NB4 (cell line): Measurements from ENCODE around the gene CBR1.
A peak's percentile ranks its signal among the peaks of the same experiment; 100 is the strongest.

Experiments used
- DNase-seq: peaks from one replicate; pipeline ENCODE4 v3.0.0; 2010; ENCODE audit warnings: low read depth
- H3K4me3 ChIP-seq: one replicate; pipeline ENCODE4 v1.5.1; 2011; ENCODE audit warnings: mild to moderate bottlenecking, low read depth, low read length, moderate library complexity
- MYC ChIP-seq: IDR thresholded peaks from 2 replicates; pipeline ENCODE4 v1.6.1; 2011; ENCODE audit warnings: low read depth, low read length
- POLR2A ChIP-seq: IDR thresholded peaks from 2 replicates; pipeline ENCODE4 v1.6.1; 2011; ENCODE audit warnings: mild to moderate bottlenecking; ENCODE audit not compliant: insufficient read length; ENCODE audit errors: extremely low read depth
- TF ChIP-seq, protein P1 (sequence below): IDR thresholded peaks from 2 replicates; pipeline ENCODE4 v1.6.1; 2011; ENCODE audit warnings: low read depth, low read length
- TF ChIP-seq, protein P2 (sequence below): IDR thresholded peaks from one replicate; pipeline ENCODE4 v1.5.1; 2012; ENCODE audit warnings: low read depth, low read length

CBR1 gene

DNA sequence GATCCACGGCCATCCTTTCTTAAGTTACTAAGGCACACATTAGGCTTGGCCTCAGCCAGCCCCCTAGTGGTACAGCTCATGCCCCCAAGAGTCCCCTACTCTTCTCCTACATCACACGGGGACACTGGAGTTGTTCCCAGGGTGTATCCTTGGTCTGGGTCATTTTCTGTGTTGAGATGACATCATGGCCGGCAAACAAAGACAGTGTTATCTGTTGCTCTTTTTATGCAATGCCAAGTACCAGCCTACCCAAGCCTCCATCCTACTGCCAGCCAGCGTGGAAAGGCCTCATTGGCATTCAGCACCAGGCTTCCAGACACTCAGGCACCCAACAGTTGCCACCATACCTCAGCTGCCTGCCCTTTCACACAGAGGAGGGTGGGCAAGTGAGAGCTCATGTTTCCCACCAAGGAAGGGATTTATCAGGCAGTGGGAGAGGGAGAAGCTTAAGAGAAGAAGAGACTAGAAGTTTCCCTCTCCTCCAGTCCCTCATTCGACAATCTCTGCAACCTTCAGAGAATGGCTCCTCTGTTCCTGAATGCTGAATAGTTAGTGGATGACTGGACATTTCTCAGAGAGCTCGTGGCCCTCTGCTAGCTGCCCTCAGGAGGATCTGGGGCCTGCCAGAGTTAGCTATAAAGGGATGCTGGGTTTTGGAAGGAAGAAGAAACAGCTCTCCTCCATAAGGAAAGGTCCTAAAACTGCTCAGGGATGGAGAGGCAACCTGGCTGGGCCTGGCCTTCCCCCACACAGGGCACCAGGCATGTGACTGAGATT, 17.7 kb downstream of the CBR1 start:
- H3K4me3 ChIP-seq, result no peak overlapping the region
- no peak for DNase-seq
- TF ChIP-seq, protein P1, sequence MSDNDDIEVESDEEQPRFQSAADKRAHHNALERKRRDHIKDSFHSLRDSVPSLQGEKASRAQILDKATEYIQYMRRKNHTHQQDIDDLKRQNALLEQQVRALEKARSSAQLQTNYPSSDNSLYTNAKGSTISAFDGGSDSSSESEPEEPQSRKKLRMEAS, result no peak
- TF ChIP-seq, protein P2, sequence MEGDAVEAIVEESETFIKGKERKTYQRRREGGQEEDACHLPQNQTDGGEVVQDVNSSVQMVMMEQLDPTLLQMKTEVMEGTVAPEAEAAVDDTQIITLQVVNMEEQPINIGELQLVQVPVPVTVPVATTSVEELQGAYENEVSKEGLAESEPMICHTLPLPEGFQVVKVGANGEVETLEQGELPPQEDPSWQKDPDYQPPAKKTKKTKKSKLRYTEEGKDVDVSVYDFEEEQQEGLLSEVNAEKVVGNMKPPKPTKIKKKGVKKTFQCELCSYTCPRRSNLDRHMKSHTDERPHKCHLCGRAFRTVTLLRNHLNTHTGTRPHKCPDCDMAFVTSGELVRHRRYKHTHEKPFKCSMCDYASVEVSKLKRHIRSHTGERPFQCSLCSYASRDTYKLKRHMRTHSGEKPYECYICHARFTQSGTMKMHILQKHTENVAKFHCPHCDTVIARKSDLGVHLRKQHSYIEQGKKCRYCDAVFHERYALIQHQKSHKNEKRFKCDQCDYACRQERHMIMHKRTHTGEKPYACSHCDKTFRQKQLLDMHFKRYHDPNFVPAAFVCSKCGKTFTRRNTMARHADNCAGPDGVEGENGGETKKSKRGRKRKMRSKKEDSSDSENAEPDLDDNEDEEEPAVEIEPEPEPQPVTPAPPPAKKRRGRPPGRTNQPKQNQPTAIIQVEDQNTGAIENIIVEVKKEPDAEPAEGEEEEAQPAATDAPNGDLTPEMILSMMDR, result peak; percentile 6
- no peak for TF ChIP-seq POLR2A

DNA sequence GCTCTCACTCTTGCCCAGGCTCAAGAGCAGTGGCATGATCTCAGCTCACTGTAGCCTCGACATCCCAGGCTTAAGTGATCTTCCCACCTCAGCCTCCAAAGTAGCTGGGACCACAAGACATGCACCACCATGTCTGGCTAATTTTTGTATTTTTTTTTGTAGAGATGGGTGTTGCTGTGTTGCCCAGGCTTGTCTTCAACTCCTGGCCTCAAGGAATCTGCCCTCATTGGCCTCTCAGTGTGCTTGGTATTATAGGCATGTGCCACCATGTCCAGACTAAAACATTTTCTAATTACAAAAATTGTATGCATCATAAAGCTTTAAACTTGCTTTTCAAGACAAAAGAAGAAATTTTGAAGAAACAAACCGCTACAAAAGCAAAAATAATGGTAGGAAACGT, 20.1 kb downstream of the CBR1 start:
- no peak for DNase-seq
- TF ChIP-seq POLR2A (no peak), MYC (no peak)
- TF ChIP-seq, protein P1, result no peak
- TF ChIP-seq, protein P2, result no peak
- no peak overlapping the region for H3K4me3 ChIP-seq

DNA sequence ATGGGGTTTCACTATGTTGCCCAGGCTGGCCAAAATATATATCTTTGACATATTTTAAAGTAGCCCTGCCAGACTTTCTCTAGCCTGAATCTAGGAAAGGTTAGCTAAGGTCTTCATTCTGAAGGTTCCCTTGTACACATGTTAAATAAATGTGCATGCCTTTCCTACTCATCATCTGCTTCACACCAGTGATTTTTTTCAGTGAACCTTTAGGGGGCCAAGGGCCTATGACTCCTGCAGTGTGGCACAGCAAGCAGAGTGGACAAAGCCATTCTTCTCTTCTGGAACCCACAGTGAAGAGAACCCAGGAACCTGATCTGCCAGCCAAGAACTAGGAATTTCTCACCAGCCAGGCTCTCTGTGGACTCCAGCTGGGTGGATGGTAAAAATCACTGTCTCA, 22.9 kb downstream of the CBR1 start:
- no peak for DNase-seq
- TF ChIP-seq, protein P2, result no peak
- no peak for TF ChIP-seq POLR2A
- no peak for TF ChIP-seq MYC
- TF ChIP-seq, protein P1, result no peak
- H3K4me3 ChIP-seq, result no peak overlapping the region

DNA sequence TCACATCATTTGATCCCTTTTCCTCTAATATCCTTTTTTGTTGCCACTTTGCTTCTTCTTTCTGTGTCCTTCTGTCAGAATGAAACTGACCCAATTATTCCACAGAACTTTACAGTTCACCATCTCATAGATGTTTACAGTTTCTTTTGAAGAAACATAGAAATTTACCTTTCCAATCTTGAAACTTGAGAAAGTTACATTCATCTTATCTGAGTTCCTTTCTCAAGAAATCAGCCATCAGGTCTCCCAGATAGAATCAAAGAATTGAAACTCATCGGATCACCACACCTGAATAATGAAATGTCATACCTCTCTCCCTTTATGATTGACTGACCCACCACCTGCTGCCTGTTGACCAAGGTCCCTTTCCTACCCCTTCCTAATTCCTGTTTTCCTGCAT, 23.7 kb downstream of the CBR1 start:
- no peak overlapping the region for H3K4me3 ChIP-seq

DNA sequence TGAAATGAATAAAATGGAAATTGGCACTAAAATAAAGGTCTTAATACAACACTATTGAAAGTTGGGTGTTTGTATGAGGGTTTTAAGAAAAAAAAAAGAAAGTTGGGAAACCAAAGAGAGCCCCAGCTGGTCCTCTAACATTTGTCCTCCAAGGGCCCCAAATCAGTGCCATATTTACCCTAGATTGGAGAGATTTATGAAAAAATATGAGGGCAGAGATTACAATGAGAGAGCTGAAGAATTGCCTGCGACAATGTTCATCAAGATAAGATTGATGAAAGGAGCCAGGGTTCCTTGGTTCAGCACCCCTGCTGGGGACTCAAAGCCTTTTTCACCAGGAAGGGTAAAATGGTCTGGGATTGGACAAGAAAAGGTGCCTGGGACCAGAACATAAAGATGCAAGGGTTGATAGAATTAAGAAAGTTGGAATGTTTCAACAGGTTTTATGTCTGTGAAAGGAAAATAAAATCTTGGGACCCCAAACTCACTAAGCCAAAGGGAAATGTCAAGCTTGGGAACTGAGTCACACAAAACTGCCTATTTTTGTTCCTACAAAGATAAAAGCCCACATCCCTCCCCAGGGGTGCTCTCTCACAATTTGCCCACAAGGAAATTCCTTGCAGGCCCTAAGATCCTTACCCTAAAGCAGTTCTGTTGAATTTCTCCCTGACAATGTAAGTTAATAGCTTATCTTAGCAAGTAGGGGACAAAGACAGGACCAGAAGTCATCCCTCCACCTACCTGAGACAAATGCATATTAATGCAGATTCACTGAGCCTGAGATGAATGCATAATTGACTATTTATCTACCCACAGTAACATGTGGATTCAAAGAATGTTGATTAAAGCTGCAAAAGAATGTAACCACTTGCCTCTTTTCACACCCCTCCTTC, 26.8 kb downstream of the CBR1 start:
- TF ChIP-seq POLR2A (no peak), MYC (no peak)
- TF ChIP-seq, protein P2, result no peak
- TF ChIP-seq, protein P1, result no peak
- no peak overlapping the region for H3K4me3 ChIP-seq
- DNase-seq, result no peak

More for the DNA sequence above, 23.7 kb downstream of the CBR1 start:
- TF ChIP-seq MYC, result no peak
- no peak for DNase-seq

DNA sequence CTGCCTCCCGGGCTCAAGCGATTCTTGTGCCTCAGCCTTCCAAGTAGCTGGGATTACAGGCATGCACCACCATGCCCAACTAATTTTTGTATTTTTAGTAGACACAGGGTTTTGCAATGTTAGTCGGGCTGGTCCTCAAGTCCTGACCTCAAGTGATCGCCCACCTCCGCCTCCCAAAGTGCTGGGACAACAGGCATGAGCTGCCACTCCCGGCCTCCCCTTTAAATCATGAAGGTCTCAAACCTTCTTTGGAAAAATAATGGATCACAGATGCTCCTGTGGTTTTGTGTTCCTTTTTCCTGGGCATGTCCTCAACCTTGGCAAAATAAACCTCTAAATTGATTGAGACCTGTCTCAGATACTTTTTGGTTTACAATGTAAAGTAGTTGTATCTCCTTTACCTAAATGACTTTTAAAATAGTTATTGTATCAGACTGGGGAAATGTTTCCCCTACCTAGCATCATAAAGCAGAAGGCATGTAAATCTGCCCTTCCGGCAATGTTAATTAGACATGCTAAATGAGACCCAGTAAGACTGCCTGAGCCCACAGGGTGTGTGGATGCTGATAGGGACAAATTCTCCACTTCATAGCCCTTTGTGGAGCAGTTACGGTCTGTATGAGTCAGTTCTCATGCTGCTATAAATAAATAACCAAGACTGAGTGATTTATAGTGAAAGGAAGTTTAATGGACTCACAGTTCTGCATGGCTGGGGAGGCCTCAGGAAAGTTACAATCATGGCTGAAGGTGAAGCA, 27.8 kb downstream of the CBR1 start:
- TF ChIP-seq MYC, result no peak
- TF ChIP-seq, protein P1, result no peak
- no peak for TF ChIP-seq POLR2A
- TF ChIP-seq, protein P2, result no peak
- peak; percentile 65 for DNase-seq
- no peak overlapping the region for H3K4me3 ChIP-seq
